CD4-positive, alpha-beta T cell (primary cell): ENCODE results near the gene ESR1. TPM values are rescaled to one million over a fixed set of nuclear protein-coding genes. Genes with fewer than 3 reads are reported as not detected.

Experiments
- ATAC-seq: fragments of 200-7000 bp; cut with Tn5 transposase; one replicate; pipeline ENCODE4 v1.10.0; 2022; ENCODE audit warnings: mild to moderate bottlenecking; ENCODE audit not compliant: poor library complexity
- CTCF ChIA-PET: fragments of 350-600 bp; sonication (Branson Sonifier 250); formaldehyde crosslinking; loops from one replicate; lab custom pipeline; 2021; ENCODE audit warnings: antibody characterized with exemption, inconsistent platforms; lab: Charles Lee
- POLR2A ChIA-PET: fragments of 350-600 bp; sonication (Branson Sonifier 250); formaldehyde crosslinking; loops from one replicate; lab custom pipeline; 2021; ENCODE audit warnings: antibody characterized with exemption, inconsistent platforms; lab: Charles Lee
- DNase-seq, 14 experiments: peaks; one replicate each; pipeline ENCODE4 v3.0.0-alpha.2; 2013 to 2020; ENCODE audit warnings: mixed read lengths in 2 of 14
- H3K27ac ChIP-seq, 2 donors: one replicate each; pipeline versions ENCODE4 v1.5.1 to v1.7.0; 2013; ENCODE audit warnings: low read length in 2 of 2, low read depth in 1 of 2, mild to moderate bottlenecking in 1 of 2
- H3K27me3 ChIP-seq, 2 experiments: 1 replicate in 1 of 2; 2 replicates in 1 of 2; pipeline versions ENCODE4 v1.6.1 to v1.7.0; 2013; ENCODE audit warnings: low read length in 2 of 2, control low read depth in 1 of 2, mild to moderate bottlenecking in 1 of 2, moderate library complexity in 1 of 2; ENCODE audit not compliant: insufficient read depth in 2 of 2, control insufficient read depth in 1 of 2
- H3K36me3 ChIP-seq: one replicate; pipeline ENCODE4 v1.6.1; 2013; ENCODE audit warnings: low read length, control low read depth; ENCODE audit not compliant: insufficient read depth
- H3K4me1 ChIP-seq: one replicate; pipeline ENCODE4 v1.6.1; 2013; ENCODE audit warnings: low read length, control low read depth; ENCODE audit not compliant: insufficient read depth
- H3K4me3 ChIP-seq: one replicate; pipeline ENCODE4 v1.5.1; 2013; ENCODE audit warnings: mild to moderate bottlenecking, low read length, moderate library complexity
- H3K9me3 ChIP-seq, 2 experiments: 1 replicate in 1 of 2; 2 replicates in 1 of 2; pipeline versions ENCODE4 v1.6.1 to v1.7.0; 2013; ENCODE audit warnings: low read length in 2 of 2, mild to moderate bottlenecking in 2 of 2, control low read depth in 1 of 2, moderate library complexity in 1 of 2; ENCODE audit not compliant: control insufficient read depth in 1 of 2, insufficient read depth in 1 of 2
- H3K27ac Mint-ChIP-seq: one replicate; pipeline ENCODE4 v1.8.0; 2020; ENCODE audit warnings: mixed read lengths
- H3K27me3 Mint-ChIP-seq: one replicate; pipeline ENCODE4 v1.8.0; 2021; ENCODE audit warnings: mixed read lengths
- H3K36me3 Mint-ChIP-seq: one replicate; pipeline ENCODE4 v1.8.0; 2021; ENCODE audit warnings: low read depth, mixed read lengths
- H3K4me1 Mint-ChIP-seq: one replicate; pipeline ENCODE4 v1.8.0; 2021; ENCODE audit warnings: low read depth, mixed read lengths
- H3K4me3 Mint-ChIP-seq: one replicate; pipeline ENCODE4 v1.8.0; 2020; ENCODE audit warnings: mild to moderate bottlenecking, mixed read lengths
- H3K9me3 Mint-ChIP-seq: one replicate; pipeline ENCODE4 v1.8.0; 2020; ENCODE audit warnings: mixed read lengths
- CTCF ChIP-seq: fragments of 200-600 bp; IDR thresholded peaks from one replicate; pipeline ENCODE4 v1.8.0; 2022; ENCODE audit warnings: antibody characterized with exemption, mild to moderate bottlenecking
- intact Hi-C, 2 experiments: fragments of 100-400 bp; cut with DNase I in 1 of 2; cut with micrococcal nuclease in 1 of 2; formaldehyde crosslinking; loops; one replicate each; pipeline versions ENCODE4 v1.15.1 to v1.9.0; 2023 to 2025; cut with DNase I, micrococcal nuclease
- total RNA-seq, 174 experiments: library from RNA in 2 of 174; stranded (reverse) in 2 of 174; gene quantifications; one replicate each; pipeline ENCODE4 v1.2.3 and lab custom pipeline; 2021 to 2026

ESR1 gene
- total RNA-seq, 2 experiments from 2014 or later: 2.6 to 2.8 TPM

GRCh38 chr6:152164957-152165356 lies 357.5 kb downstream of the ESR1 start:
- no peak for TF ChIP-seq CTCF
- DNase-seq (no peak), ATAC-seq (no peak)
- Histone ChIP-seq H3K27me3 (no peaks in the 10 kb centered on the region), H3K36me3 (peaks cover 75% of the 10 kb centered on the region), H3K27ac (no peak overlapping the region), H3K4me3 (no peak overlapping the region), H3K9me3 (no peaks in the 10 kb centered on the region), H3K4me1 (peaks cover 5% of the 10 kb centered on the region)
- ChIA-PET POLR2A (interaction anchor here (1.3 to 3.5 kb wide), 3 partner anchors 12 to 20 kb away, joined by 6 to 13 read pairs (median 7); no protein-coding TSS in a partner anchor), CTCF (interaction anchor here (0.5 to 0.7 kb wide), 2 partner anchors 55 to 771 kb away, joined by 3 read pairs; no protein-coding TSS in a partner anchor)
- H3K9me3 Mint-ChIP-seq: no peaks in the 10 kb centered on the region
- peaks cover 85% of the 10 kb centered on the region for H3K36me3 Mint-ChIP-seq
- peak overlapping the region; percentile 47 for H3K27ac Mint-ChIP-seq
- intact Hi-C loops: loop anchor here in 1 of 2 experiments (5.0 kb wide), 1 partner anchor 37 kb away; no protein-coding TSS in a partner anchor
- H3K27me3 Mint-ChIP-seq: no peaks in the 10 kb centered on the region
- H3K4me1 Mint-ChIP-seq: peaks cover 53% of the 10 kb centered on the region
- no peak overlapping the region for H3K4me3 Mint-ChIP-seq

GRCh38 chr6:152166497-152166896 lies 359.0 kb downstream of the ESR1 start:
- intact Hi-C loops: loop anchor here in 1 of 2 experiments (5.0 kb wide), 1 partner anchor 36 kb away; no protein-coding TSS in a partner anchor
- Mint-ChIP-seq H3K4me1 (peaks cover 61% of the 10 kb centered on the region), H3K27me3 (no peaks in the 10 kb centered on the region), H3K4me3 (no peak overlapping the region), H3K27ac (no peak overlapping the region), H3K9me3 (no peaks in the 10 kb centered on the region), H3K36me3 (peaks cover 89% of the 10 kb centered on the region)
- H3K4me1 ChIP-seq: peaks cover 19% of the 10 kb centered on the region
- ChIA-PET CTCF (no interaction called here), POLR2A (interaction anchor here (2.1 to 3.5 kb wide), 2 partner anchors 13 to 18 kb away, joined by 7 to 13 read pairs; no protein-coding TSS in a partner anchor)
- H3K27me3 ChIP-seq: no peaks in the 10 kb centered on the region
- H3K27ac ChIP-seq: no peak overlapping the region
- H3K4me3 ChIP-seq: no peak overlapping the region
- TF ChIP-seq CTCF: no peak
- no peaks in the 10 kb centered on the region for H3K9me3 ChIP-seq
- peaks cover 79% of the 10 kb centered on the region for H3K36me3 ChIP-seq
- no peak for ATAC-seq
- DNase-seq: no peak

DNA sequence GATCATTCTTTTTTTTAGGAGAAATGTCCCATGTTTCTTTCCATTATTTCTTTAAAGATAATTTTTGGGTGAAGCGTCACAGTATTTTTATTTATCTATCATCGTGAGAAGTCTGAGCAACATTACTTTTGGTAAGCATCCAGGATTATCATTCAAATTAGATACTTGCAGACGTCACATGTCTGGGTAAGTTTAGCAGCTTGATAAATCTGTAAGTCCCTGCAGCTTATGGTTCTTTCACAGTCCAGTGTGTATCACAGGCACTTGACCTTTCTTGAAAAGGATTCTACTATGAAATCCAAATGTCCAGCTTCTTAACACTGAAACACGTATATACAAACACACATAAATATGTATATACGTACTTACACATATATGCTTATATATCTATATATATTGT lies 359.4 kb downstream of the ESR1 start:
- Histone ChIP-seq H3K36me3 (peaks cover 79% of the 10 kb centered on the region), H3K27me3 (no peaks in the 10 kb centered on the region), H3K4me3 (no peak overlapping the region), H3K27ac (no peak overlapping the region), H3K9me3 (no peaks in the 10 kb centered on the region), H3K4me1 (peaks cover 17% of the 10 kb centered on the region)
- ATAC-seq: no peak
- peaks cover 89% of the 10 kb centered on the region for H3K36me3 Mint-ChIP-seq
- H3K27me3 Mint-ChIP-seq: no peaks in the 10 kb centered on the region
- no peak overlapping the region for H3K27ac Mint-ChIP-seq
- ChIA-PET POLR2A (interaction anchor here (1.5 to 3.5 kb wide), 3 partner anchors 14 to 18 kb away, joined by 5 to 13 read pairs (median 12); no protein-coding TSS in a partner anchor), CTCF (no interaction called here)
- peaks cover 62% of the 10 kb centered on the region for H3K4me1 Mint-ChIP-seq
- DNase-seq: no peak
- H3K9me3 Mint-ChIP-seq: no peaks in the 10 kb centered on the region
- TF ChIP-seq CTCF: no peak
- no peak overlapping the region for H3K4me3 Mint-ChIP-seq
- intact Hi-C loops: loop anchor here in 1 of 2 experiments (5.0 kb wide), 1 partner anchor 35 kb away; no protein-coding TSS in a partner anchor
